GM12878 (cell line): Measurements from ENCODE around the gene SNRPD3. TPM values are rescaled to one million over a fixed set of nuclear protein-coding genes. Genes with fewer than 3 reads are reported as not detected.
A peak's percentile ranks its signal among the peaks of the same experiment; 100 is the strongest.

ENCODE experiments used
- ATAC-seq: fragments of 200-7000 bp; cut with Tn5 transposase; 3 replicates; pipeline ENCODE4 v1.9.1; 2020; ENCODE audit warnings: mild to moderate bottlenecking, moderate library complexity
- BruUV-seq: library from RNA; stranded (reverse); fragments of 400-500 nt; replicated peaks from 2 replicates; lab custom pipeline; 2021; lab: Mats Ljungman, UMichigan
- CTCF ChIA-PET: fragments of 300-600 bp; sonication (Branson Sonifier 250); formaldehyde crosslinking; extraction: SDS; loops from one replicate; lab custom pipeline; 2021; ENCODE audit warnings: inconsistent platforms; lab: Yijun Ruan, JAX
- POLR2A ChIA-PET: fragments of 350-600 bp; formaldehyde crosslinking; extraction: SDS; loops from one replicate; lab custom pipeline; 2021; ENCODE audit warnings: inconsistent platforms; lab: Charles Lee
- RAD21 ChIA-PET: fragments of 300-600 bp; sonication (Branson Sonifier 250); formaldehyde crosslinking; loops from one replicate; lab custom pipeline; 2023; ENCODE audit warnings: antibody characterized with exemption; ENCODE audit not compliant: unreplicated experiment; lab: Charles Lee
- SMC1A ChIA-PET: fragments of 300-600 bp; sonication (Branson Sonifier 250); formaldehyde crosslinking; loops from one replicate; lab custom pipeline; 2023; ENCODE audit not compliant: unreplicated experiment, uncharacterized antibody; lab: Charles Lee
- DNase-seq: peaks from one replicate; pipeline ENCODE4 v3.0.0-alpha.2; 2011; ENCODE audit warnings: low read depth, low spot score
- FAIRE-seq: peaks from 3 replicates; lab custom pipeline; 2011; peaks lifted over from hg19 to GRCh38; lab: Jason Lieb, UNC
- H2AFZ ChIP-seq: 2 replicates; pipeline ENCODE4 v1.6.0; 2011; ENCODE audit warnings: low read depth, low read length, control low read depth; ENCODE audit not compliant: control insufficient read depth
- H3K27ac ChIP-seq: 2 replicates; pipeline ENCODE4 v1.5.1; 2011; ENCODE audit warnings: control low read depth; ENCODE audit not compliant: control insufficient read depth, insufficient read depth
- H3K27me3 ChIP-seq, 2 experiments: replicated peaks in 1 of 2; 2 replicates each; pipeline versions ENCODE4 v1.6.0 to v1.6.1; 2011; ENCODE audit warnings: low read length in 1 of 2; ENCODE audit not compliant: control insufficient read depth in 2 of 2, insufficient read depth in 2 of 2
- H3K36me3 ChIP-seq, 2 experiments: 2 replicates each; pipeline ENCODE4 v1.5.1; 2011; ENCODE audit warnings: low read length in 1 of 2; ENCODE audit not compliant: control insufficient read depth in 2 of 2, insufficient read depth in 2 of 2
- H3K4me1 ChIP-seq: 2 replicates; pipeline ENCODE4 v1.6.1; 2011; ENCODE audit warnings: mild to moderate bottlenecking, low read length, moderate library complexity, mixed read lengths; ENCODE audit not compliant: control insufficient read depth, insufficient read depth
- H3K4me2 ChIP-seq: 2 replicates; pipeline ENCODE4 v1.6.0; 2011; ENCODE audit warnings: control low read depth; ENCODE audit not compliant: control insufficient read depth, insufficient read depth
- H3K4me3 ChIP-seq: fragments of 200-600 bp; sonication (generic); 2 replicates; pipeline ENCODE4 v1.5.1; 2016
- H3K79me2 ChIP-seq: 2 replicates; pipeline ENCODE4 v1.6.0; 2011; ENCODE audit warnings: low read length; ENCODE audit not compliant: control insufficient read depth, insufficient read depth
- H3K9ac ChIP-seq: 2 replicates; pipeline ENCODE4 v1.8.0; 2011; ENCODE audit warnings: low read length, control low read depth, mixed read lengths; ENCODE audit not compliant: control insufficient read depth, insufficient read depth
- H3K9me3 ChIP-seq: replicated peaks from 3 replicates; pipeline ENCODE4 v1.5.1; 2011; ENCODE audit warnings: mild to moderate bottlenecking, low read length; ENCODE audit not compliant: control insufficient read depth, insufficient read depth
- H4K20me1 ChIP-seq: 2 replicates; pipeline ENCODE4 v1.6.0; 2011; ENCODE audit not compliant: control insufficient read depth, insufficient read depth
- CBFB ChIP-seq: IDR thresholded peaks from 2 replicates; pipeline ENCODE4 v1.6.1; 2016; ENCODE audit warnings: antibody characterized with exemption, low read depth
- CHD1 ChIP-seq: IDR thresholded peaks from 2 replicates; pipeline ENCODE4 v1.6.1; 2012; ENCODE audit warnings: low read depth, low read length, improper control_type of control experiment
- CHD4 ChIP-seq: fragments of 200-600 bp; sonication (generic); IDR thresholded peaks from 2 replicates; pipeline ENCODE4 v1.6.1; 2016; ENCODE audit warnings: mild to moderate bottlenecking
- CREM ChIP-seq: IDR thresholded peaks from 2 replicates; pipeline ENCODE4 v1.6.1; 2014; ENCODE audit warnings: antibody characterized with exemption, low read depth
- CTCF ChIP-seq, 3 experiments: IDR thresholded peaks in 2 of 3; conservative IDR thresholded peaks in 1 of 3; 2 replicates each; pipeline ENCODE4 v1.5.1; 2011; ENCODE audit warnings: low read depth in 3 of 3, low read length in 3 of 3, mild to moderate bottlenecking in 3 of 3, control low read depth in 2 of 3, moderate library complexity in 2 of 3, inconsistent platforms in 1 of 3, mixed read lengths in 1 of 3; ENCODE audit not compliant: control insufficient read depth in 2 of 3, insufficient read depth in 1 of 3; ENCODE audit errors: extremely low read depth in 1 of 3
- EGR1 ChIP-seq, 2 experiments: IDR thresholded peaks; 1 replicate in 1 of 2; 2 replicates in 1 of 2; pipeline ENCODE4 v1.6.1; 2011 to 2012; ENCODE audit warnings: low read depth in 2 of 2, low read length in 2 of 2, borderline replicate concordance in 1 of 2, mild to moderate bottlenecking in 1 of 2, moderate library complexity in 1 of 2
- GABPA ChIP-seq: IDR thresholded peaks from 2 replicates; pipeline ENCODE4 v1.6.1; 2014; ENCODE audit warnings: antibody characterized with exemption, low read depth, mild to moderate bottlenecking, inconsistent platforms
- NFYB ChIP-seq: IDR thresholded peaks from 2 replicates; pipeline ENCODE4 v1.6.1; 2011; ENCODE audit warnings: low read depth, mild to moderate bottlenecking, low read length, improper control_type of control experiment, moderate library complexity; ENCODE audit not compliant: insufficient read depth
- PAX8 ChIP-seq: fragments of 450-650 bp; IDR thresholded peaks from 2 replicates; pipeline ENCODE4 v1.6.1; 2017; ENCODE audit warnings: mild to moderate bottlenecking, moderate library complexity
- TBL1XR1 ChIP-seq: IDR thresholded peaks from 2 replicates; pipeline ENCODE4 v1.6.1; 2012; ENCODE audit warnings: low read depth, low read length, improper control_type of control experiment
- YBX1 ChIP-seq: fragments of 450-650 bp; IDR thresholded peaks from 2 replicates; pipeline ENCODE4 v1.6.1; 2016; ENCODE audit warnings: antibody characterized with exemption
- YY1 ChIP-seq: IDR thresholded peaks from 2 replicates; pipeline ENCODE4 v1.6.1; 2011; ENCODE audit warnings: low read depth, mild to moderate bottlenecking, low read length
- ZNF217 ChIP-seq: fragments of 450-650 bp; IDR thresholded peaks from 2 replicates; pipeline ENCODE4 v1.6.1; 2017; ENCODE audit warnings: antibody characterized with exemption, mild to moderate bottlenecking
- ZNF24 ChIP-seq: fragments of 450-650 bp; IDR thresholded peaks from 2 replicates; pipeline ENCODE4 v1.6.1; 2017; ENCODE audit warnings: antibody characterized with exemption, mild to moderate bottlenecking
- ZNF274 ChIP-seq: IDR thresholded peaks from one replicate; pipeline ENCODE4 v1.8.0; 2011; ENCODE audit not compliant: insufficient read length, insufficient read depth
- WGBS: methylation state at CpG from one replicate; pipeline ENCODE4 v1.1.6; 2016; ENCODE audit warnings: low lambda C conversion rate; ENCODE audit not compliant: insufficient replicate concordance, insufficient coverage; ENCODE audit errors: missing lambda C conversion rate; 5-methylcytosine and 5-hydroxymethylcytosine counted together
- in situ Hi-C: fragments of 300-500 bp; cut with MboI; formaldehyde crosslinking; loops from 9 replicates; pipeline ENCODE4 v1.14.3; 2018; ENCODE audit warnings: mixed read lengths
- intact Hi-C: fragments of 100-400 bp; cut with micrococcal nuclease; formaldehyde crosslinking; loops from one replicate; pipeline ENCODE4 v1.14.2; 2022; ENCODE audit not compliant: unreplicated experiment
- polyA plus RNA-seq, 11 experiments: library from polyadenylated mRNA; depleted of rRNA in 4 of 11; unstranded in 6 of 11; stranded (reverse) in 5 of 11; fragments of >200 nt; fragmentation: Nextera tagmentation in 4 of 11; fragmentation: Illumina TruSeq in 1 of 11; extraction: Ambion mirVana in 4 of 11; extraction: Trizol in 1 of 11; gene quantifications; 1 replicate in 1 of 11; 2 replicates in 10 of 11; pipeline versions ENCODE4 v1.2.1 to v1.2.3, GENCODE V29; 2011 to 2016; ENCODE audit warnings: inconsistent platforms in 2 of 11, missing spikeins in 2 of 11, low read depth in 1 of 11
- total RNA-seq, 4 experiments: library from RNA; depleted of rRNA in 3 of 4; stranded (reverse); fragments of >200 nt in 3 of 4; fragmentation: Illumina TruSeq in 1 of 4; extraction: Trizol in 1 of 4; gene quantifications; 2 replicates each; pipeline versions ENCODE4 v1.2.1 to v1.2.3, GENCODE V29; 2013 to 2021
- TF ChIP-seq, protein P1 (sequence below): fragments of 450-650 bp; IDR thresholded peaks from 2 replicates; pipeline ENCODE4 v1.6.1; 2016; ENCODE audit warnings: mild to moderate bottlenecking
- TF ChIP-seq, protein P2 (sequence below): fragments of 450-650 bp; conservative IDR thresholded peaks from 2 replicates; pipeline ENCODE4 v1.6.1; 2017; ENCODE audit warnings: mild to moderate bottlenecking, moderate library complexity

SNRPD3 gene
- total and polyA plus RNA-seq, 10 of the 15 experiments (the other 5 are each of a cell fraction or from before 2014, with no cell fraction given) = 112 to 324 (median 242) TPM

GRCh38 chr22:24559471-24559870 is 3.7 kb downstream of the SNRPD3 start:
- TF ChIP-seq CHD1 = no peak
- no peak for TF ChIP-seq NFYB
- no peak for TF ChIP-seq YY1
- no peak for TF ChIP-seq CTCF (IDR thresholded peaks at IDR 0.05 in 2 of 3, conservative IDR thresholded peaks at IDR 0.05 in 1 of 3; ENCODE audit: control insufficient read depth in 2 of 3, extremely low read depth in 1 of 3, insufficient read depth in 1 of 3, low read depth in 3 of 3, low read length in 3 of 3)
- no peak for TF ChIP-seq CBFB
- TF ChIP-seq, protein P1, sequence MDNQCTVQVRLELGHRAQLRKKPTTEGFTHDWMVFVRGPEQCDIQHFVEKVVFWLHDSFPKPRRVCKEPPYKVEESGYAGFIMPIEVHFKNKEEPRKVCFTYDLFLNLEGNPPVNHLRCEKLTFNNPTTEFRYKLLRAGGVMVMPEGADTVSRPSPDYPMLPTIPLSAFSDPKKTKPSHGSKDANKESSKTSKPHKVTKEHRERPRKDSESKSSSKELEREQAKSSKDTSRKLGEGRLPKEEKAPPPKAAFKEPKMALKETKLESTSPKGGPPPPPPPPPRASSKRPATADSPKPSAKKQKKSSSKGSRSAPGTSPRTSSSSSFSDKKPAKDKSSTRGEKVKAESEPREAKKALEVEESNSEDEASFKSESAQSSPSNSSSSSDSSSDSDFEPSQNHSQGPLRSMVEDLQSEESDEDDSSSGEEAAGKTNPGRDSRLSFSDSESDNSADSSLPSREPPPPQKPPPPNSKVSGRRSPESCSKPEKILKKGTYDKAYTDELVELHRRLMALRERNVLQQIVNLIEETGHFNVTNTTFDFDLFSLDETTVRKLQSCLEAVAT = no peak
- TF ChIP-seq, protein P2, sequence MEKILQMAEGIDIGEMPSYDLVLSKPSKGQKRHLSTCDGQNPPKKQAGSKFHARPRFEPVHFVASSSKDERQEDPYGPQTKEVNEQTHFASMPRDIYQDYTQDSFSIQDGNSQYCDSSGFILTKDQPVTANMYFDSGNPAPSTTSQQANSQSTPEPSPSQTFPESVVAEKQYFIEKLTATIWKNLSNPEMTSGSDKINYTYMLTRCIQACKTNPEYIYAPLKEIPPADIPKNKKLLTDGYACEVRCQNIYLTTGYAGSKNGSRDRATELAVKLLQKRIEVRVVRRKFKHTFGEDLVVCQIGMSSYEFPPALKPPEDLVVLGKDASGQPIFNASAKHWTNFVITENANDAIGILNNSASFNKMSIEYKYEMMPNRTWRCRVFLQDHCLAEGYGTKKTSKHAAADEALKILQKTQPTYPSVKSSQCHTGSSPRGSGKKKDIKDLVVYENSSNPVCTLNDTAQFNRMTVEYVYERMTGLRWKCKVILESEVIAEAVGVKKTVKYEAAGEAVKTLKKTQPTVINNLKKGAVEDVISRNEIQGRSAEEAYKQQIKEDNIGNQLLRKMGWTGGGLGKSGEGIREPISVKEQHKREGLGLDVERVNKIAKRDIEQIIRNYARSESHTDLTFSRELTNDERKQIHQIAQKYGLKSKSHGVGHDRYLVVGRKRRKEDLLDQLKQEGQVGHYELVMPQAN = no peak
- no peak for TF ChIP-seq CHD4
- TF ChIP-seq GABPA = no peak
- TF ChIP-seq TBL1XR1 = no peak
- no peak for TF ChIP-seq PAX8
- no peak for TF ChIP-seq CREM
- no peak for TF ChIP-seq EGR1 (IDR thresholded peaks at IDR 0.05; ENCODE audit: borderline replicate concordance in 1 of 2, low read depth in 2 of 2, low read length in 2 of 2)
- TF ChIP-seq ZNF24 = no peak
- TF ChIP-seq YBX1 = no peak
- TF ChIP-seq ZNF274 = no peak
- no peak for TF ChIP-seq ZNF217
- TF ChIP-seq, all 136 proteins: peak for 0
- H4K20me1 ChIP-seq = no peaks in the 10 kb centered on the region; the same call in 1 of the 2 replicates
- H3K4me1 ChIP-seq = peaks cover 4% of the 10 kb centered on the region; the same call in 1 of the 2 replicates
- peaks cover 80% of the 10 kb centered on the region for H3K79me2 ChIP-seq
- H2AFZ ChIP-seq = no peak overlapping the region
- H3K9ac ChIP-seq = no peak overlapping the region
- DNase-seq (no peak), FAIRE-seq (no peak), ATAC-seq (no peak)
- peaks cover 16% of the 10 kb centered on the region in 2 experiments for H3K36me3 ChIP-seq
- in situ Hi-C loops (no loop called here), intact Hi-C loops (no loop called here)
- WGBS = 15% methylated on average over 4 of the region's 4 CpGs
- RAD21 ChIA-PET = interaction anchor here (0.9 to 1.2 kb wide), 2 partner anchors 8 to 198 kb away, joined by 3 to 4 read pairs; no protein-coding TSS in a partner anchor
- no TSS peak for BruUV-seq
- CTCF ChIA-PET = interaction anchor here (0.9 kb wide), 1 partner anchor 233 kb away, joined by 3 read pairs; no protein-coding TSS in a partner anchor
- SMC1A ChIA-PET = interaction anchor here (0.6 to 1.2 kb wide), 4 partner anchors 8 to 76 kb away, joined by 3 to 5 read pairs (median 4); no protein-coding TSS in a partner anchor
- H3K4me3 ChIP-seq = peak overlapping the region; percentile 5; the same call in 1 of the 2 replicates
- H3K27ac ChIP-seq = no peak overlapping the region
- POLR2A ChIA-PET = no interaction called here
- H3K4me2 ChIP-seq = peak overlapping the region; percentile 6; the same call in 1 of the 2 replicates
- no peaks in the 10 kb centered on the region for H3K9me3 ChIP-seq
- no peaks in the 10 kb centered on the region for H3K27me3 ChIP-seq
